SK-N-MC (cell line): ENCODE measurements around the gene SLC4A5.

ENCODE experiments used
- EZH2 ChIP-seq: fragments of 200-600 bp; sonication (generic); IDR thresholded peaks from one replicate; pipeline ENCODE4 v1.6.1; 2017; ENCODE audit warnings: antibody characterized with exemption
- POLR2AphosphoS5 ChIP-seq: IDR thresholded peaks from 2 replicates; pipeline ENCODE4 v1.6.1; 2012; ENCODE audit warnings: mild to moderate bottlenecking, low read depth, low read length, borderline replicate concordance

- peak; percentile 89 for TF ChIP-seq POLR2AphosphoS5
- TF ChIP-seq EZH2 = no peak
Observed at GRCh38 chr2:74391580-74392448, 48.6 kb upstream of the SLC4A5 start.
